Measurements from ENCODE around the gene CAPZA1. TPM values are rescaled to one million over a fixed set of nuclear protein-coding genes. Genes with fewer than 3 reads are reported as not detected.
A peak's percentile ranks its signal among the peaks of the same experiment; 100 is the strongest.
"Not testable (repeated sequence)": the region's sequence is repeated elsewhere in the genome, so short reads cannot be mapped to it uniquely, and the experiment has no call there.

Gene CAPZA1
- total RNA-seq, 1 donor = 299 TPM

- TF ChIP-seq CTCF (IDR thresholded peaks at IDR 0.05; ENCODE audit: insufficient read depth, low read depth, low read length) = no peak
- H3K4me3 ChIP-seq (ENCODE audit: low read depth, low read length) = no peak overlapping the region
- DNase-seq (ENCODE audit: low read depth) = no peak
Observed at GRCh38 chr1:112636597-112637253, 17.1 kb downstream of the CAPZA1 start.

- no peak for TF ChIP-seq CTCF (IDR thresholded peaks at IDR 0.05; ENCODE audit: insufficient read depth, low read depth, low read length)
- H3K4me3 ChIP-seq (ENCODE audit: low read depth, low read length) = no peak overlapping the region
- peak; percentile 74 for DNase-seq (ENCODE audit: low read depth)
Observed at GRCh38 chr1:112637254-112638109, 17.9 kb downstream of the CAPZA1 start.

GRCh38 chr1:112638110-112638428 is 18.4 kb downstream of the CAPZA1 start:
- no peak for TF ChIP-seq CTCF (IDR thresholded peaks at IDR 0.05; ENCODE audit: insufficient read depth, low read depth, low read length)
- no peak for DNase-seq (ENCODE audit: low read depth)
- H3K4me3 ChIP-seq (ENCODE audit: low read depth, low read length) = no peak overlapping the region

GRCh38 chr1:112640437-112640836 is 20.8 kb downstream of the CAPZA1 start:
- not testable (repeated sequence) for H3K4me3 ChIP-seq (ENCODE audit: low read depth, low read length); DNase-seq (ENCODE audit: low read depth)

- DNase-seq (ENCODE audit: low read depth) = no peak
Observed at GRCh38 chr1:112643080-112643479, 23.4 kb downstream of the CAPZA1 start.

GRCh38 chr1:112646225-112646624 is 26.6 kb downstream of the CAPZA1 start:
- TF ChIP-seq CTCF (IDR thresholded peaks at IDR 0.05; ENCODE audit: insufficient read depth, low read depth, low read length) = no peak
- no peak for DNase-seq (ENCODE audit: low read depth)

More at GRCh38 chr1:112643080-112643479, 23.4 kb downstream of the CAPZA1 start:
- TF ChIP-seq CTCF (IDR thresholded peaks at IDR 0.05; ENCODE audit: insufficient read depth, low read depth, low read length) = no peak
- H3K4me3 ChIP-seq (ENCODE audit: low read depth, low read length) = no peak overlapping the region

GRCh38 chr1:112651205-112651604 is 31.6 kb downstream of the CAPZA1 start:
- H3K4me3 ChIP-seq (ENCODE audit: low read depth, low read length) = no peak overlapping the region
- no peak for DNase-seq (ENCODE audit: low read depth)
- TF ChIP-seq CTCF (IDR thresholded peaks at IDR 0.05; ENCODE audit: insufficient read depth, low read depth, low read length) = no peak

More at GRCh38 chr1:112646225-112646624, 26.6 kb downstream of the CAPZA1 start:
- no peak overlapping the region for H3K4me3 ChIP-seq (ENCODE audit: low read depth, low read length)
